ENCODE measurements around the gene PPP1R14C.
A peak's percentile ranks its signal among the peaks of the same experiment; 100 is the strongest.

Gene PPP1R14C

DNA sequence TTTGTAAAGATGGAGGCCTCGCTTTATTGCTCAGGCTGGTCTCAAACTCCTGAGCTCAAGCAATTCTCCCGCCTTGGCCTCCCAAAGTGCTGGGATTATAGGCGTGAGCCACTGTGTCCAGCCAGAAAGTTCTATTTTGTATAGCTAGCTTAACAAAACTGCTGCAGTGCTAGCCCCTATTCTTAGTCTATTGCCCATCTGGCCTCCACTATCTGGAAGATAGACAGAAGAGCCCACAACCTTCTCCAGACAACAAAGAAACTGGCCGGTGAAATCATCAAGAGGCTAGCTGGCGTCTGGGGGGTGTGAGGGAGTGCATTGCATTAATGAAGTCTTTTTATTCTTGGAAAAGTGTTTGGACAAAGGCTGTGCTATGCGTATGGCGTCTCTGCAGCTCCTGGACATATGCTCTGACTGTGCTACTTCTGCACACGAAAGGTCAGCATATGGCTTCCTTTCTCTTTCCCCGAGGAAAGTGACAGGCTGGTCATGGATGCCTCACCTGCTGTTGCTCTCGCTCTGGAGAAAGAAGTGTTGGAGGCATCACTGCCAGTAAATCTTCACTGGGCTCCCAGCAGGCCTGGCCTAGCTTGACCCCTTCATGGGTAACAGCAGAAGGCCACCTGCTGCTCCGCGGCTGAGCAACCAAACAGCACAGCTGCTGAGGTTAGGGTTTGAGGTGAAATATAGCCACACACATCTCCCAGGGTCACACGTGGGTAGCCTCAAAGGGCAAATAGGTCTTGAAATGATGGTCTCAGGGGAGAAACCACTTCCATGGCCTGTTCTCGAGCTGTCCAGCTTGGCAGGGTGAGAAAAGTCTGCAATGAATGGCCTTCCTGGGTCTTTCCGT, 130.8 kb downstream of the PPP1R14C start:
- DNase-seq = no peak

DNA sequence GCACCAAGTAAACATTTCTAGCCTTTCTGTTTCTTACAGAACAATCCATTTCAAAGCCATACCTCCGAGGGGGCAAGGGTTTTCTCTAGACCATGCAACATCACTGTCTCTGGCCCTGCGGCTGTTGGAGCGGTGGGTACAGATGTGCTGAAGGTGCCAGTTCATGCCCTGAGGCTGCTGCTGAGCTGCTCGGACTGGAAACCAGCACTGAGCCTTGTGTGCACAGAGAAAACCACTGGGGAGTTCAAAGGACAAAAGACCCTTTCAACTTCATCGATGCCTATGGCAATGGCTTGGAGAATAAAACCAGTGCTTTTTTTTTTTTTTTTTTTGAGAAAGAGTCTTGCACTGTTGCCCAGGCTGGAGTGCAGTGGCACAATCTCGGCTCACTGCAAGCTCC, 132.6 kb downstream of the PPP1R14C start:
- no peak for DNase-seq

DNA sequence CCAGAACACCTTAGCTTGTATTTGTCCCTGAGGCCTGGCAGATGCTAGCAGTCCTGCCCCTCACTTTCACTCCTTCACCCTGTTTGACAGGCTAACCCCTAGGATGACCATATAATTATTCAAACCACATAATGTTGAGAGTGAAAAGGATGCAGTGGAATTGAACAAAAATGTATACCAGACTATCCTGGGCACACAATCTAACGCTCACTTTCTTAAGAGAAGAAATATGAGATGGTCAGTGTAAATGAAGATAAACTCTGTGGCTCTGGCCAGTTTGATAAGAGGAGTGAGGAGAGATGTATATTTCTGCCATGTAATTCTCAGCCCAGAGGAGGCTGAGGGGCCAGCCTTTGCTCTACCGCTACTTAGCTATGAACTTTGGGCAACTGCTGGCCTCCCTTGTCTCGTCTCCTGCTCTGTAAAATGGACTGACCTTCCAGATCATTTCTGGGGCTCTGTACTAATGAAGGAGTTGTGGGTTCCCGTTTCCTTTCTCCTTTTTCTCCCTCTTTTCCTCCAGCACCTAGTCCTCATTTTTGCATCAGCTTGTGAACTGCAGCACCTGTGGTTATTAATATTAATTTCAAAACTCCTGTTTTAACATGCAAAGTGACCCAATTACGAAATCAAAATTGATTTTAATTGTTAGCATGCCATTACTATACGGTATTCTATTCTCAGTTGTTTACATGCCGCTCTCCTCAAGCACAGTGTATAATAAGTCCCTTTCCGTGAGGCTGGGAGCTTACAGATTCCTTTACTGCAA, 133.5 kb downstream of the PPP1R14C start:
- DNase-seq = no peak

- DNase-seq = no peak
These were observed 134.3 kb downstream of the PPP1R14C start for GRCh38 chr6:150276937-150277742.

GRCh38 chr6:150279533-150279932, 136.7 kb downstream of the PPP1R14C start:
- DNase-seq = no peak

DNA sequence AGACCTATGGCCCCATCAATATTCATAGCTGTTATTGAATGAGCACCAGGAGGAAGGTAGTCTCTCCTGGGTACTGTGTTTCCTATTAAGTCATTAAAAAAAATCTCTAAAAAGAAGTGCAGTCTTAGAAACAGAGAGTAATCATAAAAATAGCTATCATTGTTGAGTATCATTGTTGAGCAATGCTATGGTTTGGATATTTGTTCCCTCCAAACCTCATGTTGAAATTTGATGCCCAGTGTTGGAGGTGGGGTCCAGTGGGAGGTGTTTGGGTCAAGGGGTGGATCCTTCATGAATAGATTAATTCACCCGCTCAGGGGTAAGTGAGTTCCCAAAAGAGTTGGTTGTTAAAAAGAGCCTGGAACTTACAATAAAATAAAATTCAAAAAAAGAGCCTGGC, 137.9 kb downstream of the PPP1R14C start:
- no peak for DNase-seq

DNA sequence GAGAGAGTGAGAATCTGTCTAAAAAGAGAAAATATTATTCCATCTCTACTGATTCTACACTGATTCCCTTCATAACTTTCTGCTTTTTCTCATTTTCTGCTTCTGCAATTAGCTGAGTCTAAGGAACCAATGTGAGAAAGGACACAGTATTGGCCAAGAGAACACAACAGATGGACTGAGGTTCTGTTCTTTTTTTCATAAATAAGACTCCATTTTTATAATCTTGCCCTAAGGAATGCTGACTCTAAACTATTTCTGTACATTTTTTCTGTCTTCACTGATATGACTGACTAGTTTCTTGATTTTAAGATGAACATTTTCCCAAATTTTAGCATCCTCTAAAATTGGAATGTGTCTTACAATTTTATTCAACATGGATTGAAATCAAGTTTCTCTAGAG, 138.9 kb downstream of the PPP1R14C start:
- no peak for DNase-seq

- no peak for DNase-seq
These were observed 140.0 kb downstream of the PPP1R14C start for GRCh38 chr6:150282806-150283205.

DNA sequence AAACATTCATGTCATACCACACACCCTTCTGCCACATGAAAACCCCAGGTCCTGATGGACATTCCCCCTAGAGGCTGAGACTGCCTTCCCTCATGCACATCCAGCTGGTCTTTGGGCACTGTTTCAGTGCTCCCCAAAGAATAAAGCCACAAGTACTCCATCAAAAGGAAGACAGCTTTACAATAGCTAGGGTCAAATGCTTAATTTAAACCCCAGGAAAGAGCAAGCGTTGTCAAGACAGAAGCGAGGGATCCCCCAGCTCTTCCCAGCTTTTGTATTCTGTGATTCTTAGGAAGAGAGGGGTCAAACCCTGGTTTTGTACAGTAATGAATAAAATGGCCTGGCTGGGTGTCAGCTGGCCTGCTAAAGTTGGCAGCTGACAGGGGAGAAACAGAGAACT, 143.6 kb downstream of the PPP1R14C start:
- no peak for DNase-seq

DNA sequence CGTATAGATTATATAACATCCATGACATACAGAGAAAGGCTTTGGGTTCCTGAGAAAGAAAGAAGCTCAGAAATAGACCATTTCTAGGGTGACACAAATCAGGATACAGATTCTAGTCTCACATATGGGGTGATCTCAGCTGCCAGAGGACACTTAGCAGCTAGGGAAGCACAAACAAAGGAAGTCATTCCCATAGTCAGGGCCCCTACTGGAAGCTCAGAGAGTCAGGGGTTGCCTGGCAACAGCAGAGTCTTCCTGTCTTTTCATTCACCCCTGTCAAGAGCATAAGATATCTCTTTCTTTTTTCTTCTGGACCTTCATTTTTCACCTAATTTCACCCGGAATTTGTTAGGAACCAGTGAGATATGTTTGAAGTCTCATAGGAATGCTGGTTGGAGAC, 144.1 kb downstream of the PPP1R14C start:
- DNase-seq = no peak

DNA sequence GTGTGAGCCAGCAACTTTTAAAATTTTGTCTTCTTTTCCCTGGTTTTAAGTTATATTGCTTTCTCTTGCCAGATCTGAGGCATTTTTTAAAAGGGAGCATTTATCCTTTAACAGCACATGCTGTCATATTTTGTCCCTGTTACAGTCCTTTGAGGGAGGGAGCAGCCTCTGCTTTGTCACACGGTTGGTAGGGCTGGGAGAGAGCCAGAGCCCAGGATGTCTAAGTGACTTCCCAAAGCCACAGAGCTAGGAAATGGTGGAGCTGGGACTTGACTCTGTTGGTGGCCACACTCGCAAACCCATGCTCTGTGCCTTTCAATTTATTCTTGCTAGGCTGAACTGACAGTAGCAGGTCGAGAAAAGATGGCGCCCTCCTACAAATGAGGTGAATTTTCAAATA, 145.6 kb downstream of the PPP1R14C start:
- DNase-seq = no peak

GRCh38 chr6:150289454-150290071, 146.7 kb downstream of the PPP1R14C start:
- no peak for DNase-seq

DNA sequence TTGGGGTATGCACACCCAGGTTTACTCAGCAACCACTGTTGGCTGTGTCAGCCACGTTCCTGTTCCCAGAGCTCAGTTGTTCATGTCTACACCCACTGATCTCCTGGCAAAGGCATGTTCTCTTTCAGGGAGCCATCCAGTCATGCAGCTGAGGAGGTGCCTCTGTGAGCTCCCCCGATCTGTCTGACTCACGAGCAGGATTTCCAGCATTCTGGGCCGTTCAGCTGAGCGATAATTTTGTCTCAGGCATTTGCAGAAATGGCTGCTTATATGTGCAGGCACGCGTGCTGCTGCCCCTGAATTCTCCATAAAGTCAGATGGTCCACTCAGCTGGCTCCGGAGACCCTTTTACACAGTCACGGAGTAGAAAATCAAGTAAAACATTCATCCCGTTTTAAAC, 147.6 kb downstream of the PPP1R14C start:
- no peak for DNase-seq

DNA sequence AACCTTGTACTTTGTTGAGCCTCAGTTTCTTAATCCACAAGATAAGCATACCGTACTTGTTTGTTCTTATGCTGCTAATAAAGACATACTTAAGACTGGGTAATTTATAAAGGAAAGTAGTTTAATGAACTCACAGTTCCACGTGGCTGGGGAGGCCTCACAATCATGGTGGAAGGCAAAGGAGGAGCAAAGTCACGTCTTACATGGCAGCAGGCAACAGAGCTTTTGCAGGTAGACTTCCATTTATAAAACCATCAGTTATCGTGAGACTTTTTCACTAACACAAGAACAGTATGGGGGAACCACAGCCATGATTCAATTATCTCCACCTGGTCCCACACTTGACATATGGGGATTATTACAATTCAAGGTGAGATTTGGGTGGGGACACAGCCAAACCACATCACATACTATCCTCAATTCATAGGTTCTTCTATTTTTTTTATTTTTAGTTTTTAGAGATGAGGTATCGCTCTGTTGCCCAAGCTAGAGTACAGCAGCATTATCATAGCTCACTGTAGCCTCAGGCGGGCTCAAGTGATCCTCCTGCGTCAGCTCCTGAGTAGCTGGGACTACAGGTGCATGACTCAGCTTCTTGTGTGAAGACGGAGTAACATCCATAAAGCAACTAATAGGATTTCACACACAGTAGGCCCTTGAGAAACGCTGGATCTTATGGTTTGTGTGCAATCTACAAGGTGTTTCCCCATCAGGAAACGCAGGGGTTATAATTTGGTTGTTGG, 149.3 kb downstream of the PPP1R14C start:
- DNase-seq = no peak

- no peak for DNase-seq
These were observed 150.2 kb downstream of the PPP1R14C start for GRCh38 chr6:150293019-150293418.

- peak; percentile 5 for DNase-seq
These were observed 150.8 kb downstream of the PPP1R14C start for GRCh38 chr6:150293423-150294173.

DNA sequence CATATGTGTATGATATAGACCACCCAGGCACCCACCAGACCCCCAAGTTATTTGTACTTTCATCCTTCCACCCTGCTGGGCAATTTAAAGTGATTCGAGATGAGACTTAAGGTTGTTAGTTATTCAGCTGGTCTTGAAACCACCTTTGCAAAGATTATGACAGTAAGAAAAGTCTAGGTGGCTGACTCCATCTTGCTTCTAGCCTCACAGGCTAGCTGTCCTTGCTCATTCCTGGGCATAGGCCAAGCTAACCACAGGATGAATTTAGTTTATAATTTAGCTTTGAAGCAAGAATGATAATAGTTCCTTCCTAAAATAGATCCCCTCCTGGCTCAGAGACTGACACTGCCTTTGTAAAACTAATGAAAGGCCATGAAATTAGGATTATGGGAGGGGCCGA, 154.0 kb downstream of the PPP1R14C start:
- no peak for DNase-seq

DNA sequence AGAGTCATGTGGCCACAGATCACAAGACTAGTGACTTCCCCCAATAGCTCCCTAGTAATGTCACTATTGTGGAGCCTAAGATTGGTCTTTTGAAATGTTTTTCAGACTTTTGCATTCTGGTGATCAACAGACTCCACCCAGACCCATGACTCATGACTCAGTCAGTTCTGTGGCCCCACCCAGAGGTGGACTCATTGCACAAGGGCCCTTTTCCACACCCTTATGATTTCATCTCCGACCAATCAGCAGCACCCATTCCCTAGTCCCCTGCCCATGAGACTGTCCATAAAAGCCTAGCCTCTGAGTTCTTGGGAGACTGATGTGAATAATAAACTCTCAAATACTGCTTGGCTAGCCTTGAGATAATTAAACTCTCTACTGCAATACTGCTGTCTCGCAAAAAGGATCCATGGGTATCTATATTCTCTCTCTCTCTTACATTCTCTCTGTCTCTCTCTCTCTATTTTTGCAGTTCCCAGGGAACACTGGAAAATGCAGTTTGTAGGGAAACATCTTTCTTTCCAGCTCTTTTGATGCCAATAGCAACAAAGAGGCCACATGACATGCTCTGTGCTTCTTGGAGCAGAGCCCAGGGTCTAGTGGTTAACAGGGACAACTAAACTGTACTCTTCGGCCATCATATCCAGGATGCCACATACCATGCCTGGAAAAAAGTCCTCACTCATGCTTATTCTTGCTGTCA, 154.6 kb downstream of the PPP1R14C start:
- no peak for DNase-seq

- DNase-seq = no peak
These were observed 155.2 kb downstream of the PPP1R14C start for GRCh38 chr6:150298030-150298380.

GRCh38 chr6:150298676-150299075, 155.8 kb downstream of the PPP1R14C start:
- no peak for DNase-seq
